Panc1 (cell line): ENCODE results near the gene JUND.

Experiments
- POLR2AphosphoS5 ChIP-seq: IDR thresholded peaks from 2 replicates; pipeline ENCODE4 v1.6.1; 2012; ENCODE audit warnings: mild to moderate bottlenecking, low read depth, low read length, moderate library complexity
- SIN3A ChIP-seq: IDR thresholded peaks from 2 replicates; pipeline ENCODE4 v1.6.1; 2012; ENCODE audit warnings: low read depth, mild to moderate bottlenecking, low read length, moderate library complexity, borderline replicate concordance; ENCODE audit not compliant: insufficient read depth
- TCF7L2 ChIP-seq: IDR thresholded peaks from 2 replicates; pipeline ENCODE4 v1.6.1; 2011; ENCODE audit warnings: mild to moderate bottlenecking, low read depth, low read length, inconsistent platforms
- TF ChIP-seq, protein P1 (sequence below): fragments of 450-650 bp; IDR thresholded peaks from 2 replicates; pipeline ENCODE4 v1.5.1; 2017; ENCODE audit warnings: mild to moderate bottlenecking
- TF ChIP-seq, protein P2 (sequence below), 2 experiments: IDR thresholded peaks; 2 replicates each; pipeline ENCODE4 v1.6.1; 2011 to 2012; ENCODE audit warnings: low read depth in 2 of 2, control low read depth in 1 of 2, low read length in 1 of 2, mild to moderate bottlenecking in 1 of 2, moderate library complexity in 1 of 2; ENCODE audit not compliant: insufficient read depth in 1 of 2

DNA sequence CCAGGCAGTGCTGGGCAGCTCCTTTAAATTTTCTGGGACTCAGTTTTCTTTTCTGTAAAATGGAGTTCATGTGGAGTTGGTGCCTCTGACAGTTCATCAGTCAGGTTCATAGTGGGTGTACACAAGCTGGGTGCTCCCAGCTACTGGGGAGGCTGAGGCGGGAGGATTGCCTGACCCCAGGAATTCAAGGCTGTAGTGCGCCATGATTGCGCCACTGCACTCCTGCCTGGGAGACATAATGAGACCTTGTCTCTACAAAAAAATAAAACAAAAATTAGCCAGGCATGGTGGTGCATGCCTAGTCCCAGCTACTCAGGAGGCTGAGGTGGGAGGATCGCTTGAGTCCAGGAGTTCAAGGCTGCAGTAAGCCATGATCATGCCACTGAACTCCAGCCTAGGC, 28.3 kb downstream of the JUND start:
- TF ChIP-seq, protein P1, sequence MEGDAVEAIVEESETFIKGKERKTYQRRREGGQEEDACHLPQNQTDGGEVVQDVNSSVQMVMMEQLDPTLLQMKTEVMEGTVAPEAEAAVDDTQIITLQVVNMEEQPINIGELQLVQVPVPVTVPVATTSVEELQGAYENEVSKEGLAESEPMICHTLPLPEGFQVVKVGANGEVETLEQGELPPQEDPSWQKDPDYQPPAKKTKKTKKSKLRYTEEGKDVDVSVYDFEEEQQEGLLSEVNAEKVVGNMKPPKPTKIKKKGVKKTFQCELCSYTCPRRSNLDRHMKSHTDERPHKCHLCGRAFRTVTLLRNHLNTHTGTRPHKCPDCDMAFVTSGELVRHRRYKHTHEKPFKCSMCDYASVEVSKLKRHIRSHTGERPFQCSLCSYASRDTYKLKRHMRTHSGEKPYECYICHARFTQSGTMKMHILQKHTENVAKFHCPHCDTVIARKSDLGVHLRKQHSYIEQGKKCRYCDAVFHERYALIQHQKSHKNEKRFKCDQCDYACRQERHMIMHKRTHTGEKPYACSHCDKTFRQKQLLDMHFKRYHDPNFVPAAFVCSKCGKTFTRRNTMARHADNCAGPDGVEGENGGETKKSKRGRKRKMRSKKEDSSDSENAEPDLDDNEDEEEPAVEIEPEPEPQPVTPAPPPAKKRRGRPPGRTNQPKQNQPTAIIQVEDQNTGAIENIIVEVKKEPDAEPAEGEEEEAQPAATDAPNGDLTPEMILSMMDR: no peak
- no peak for TF ChIP-seq POLR2AphosphoS5
- no peak for TF ChIP-seq SIN3A
- TF ChIP-seq, protein P2, sequence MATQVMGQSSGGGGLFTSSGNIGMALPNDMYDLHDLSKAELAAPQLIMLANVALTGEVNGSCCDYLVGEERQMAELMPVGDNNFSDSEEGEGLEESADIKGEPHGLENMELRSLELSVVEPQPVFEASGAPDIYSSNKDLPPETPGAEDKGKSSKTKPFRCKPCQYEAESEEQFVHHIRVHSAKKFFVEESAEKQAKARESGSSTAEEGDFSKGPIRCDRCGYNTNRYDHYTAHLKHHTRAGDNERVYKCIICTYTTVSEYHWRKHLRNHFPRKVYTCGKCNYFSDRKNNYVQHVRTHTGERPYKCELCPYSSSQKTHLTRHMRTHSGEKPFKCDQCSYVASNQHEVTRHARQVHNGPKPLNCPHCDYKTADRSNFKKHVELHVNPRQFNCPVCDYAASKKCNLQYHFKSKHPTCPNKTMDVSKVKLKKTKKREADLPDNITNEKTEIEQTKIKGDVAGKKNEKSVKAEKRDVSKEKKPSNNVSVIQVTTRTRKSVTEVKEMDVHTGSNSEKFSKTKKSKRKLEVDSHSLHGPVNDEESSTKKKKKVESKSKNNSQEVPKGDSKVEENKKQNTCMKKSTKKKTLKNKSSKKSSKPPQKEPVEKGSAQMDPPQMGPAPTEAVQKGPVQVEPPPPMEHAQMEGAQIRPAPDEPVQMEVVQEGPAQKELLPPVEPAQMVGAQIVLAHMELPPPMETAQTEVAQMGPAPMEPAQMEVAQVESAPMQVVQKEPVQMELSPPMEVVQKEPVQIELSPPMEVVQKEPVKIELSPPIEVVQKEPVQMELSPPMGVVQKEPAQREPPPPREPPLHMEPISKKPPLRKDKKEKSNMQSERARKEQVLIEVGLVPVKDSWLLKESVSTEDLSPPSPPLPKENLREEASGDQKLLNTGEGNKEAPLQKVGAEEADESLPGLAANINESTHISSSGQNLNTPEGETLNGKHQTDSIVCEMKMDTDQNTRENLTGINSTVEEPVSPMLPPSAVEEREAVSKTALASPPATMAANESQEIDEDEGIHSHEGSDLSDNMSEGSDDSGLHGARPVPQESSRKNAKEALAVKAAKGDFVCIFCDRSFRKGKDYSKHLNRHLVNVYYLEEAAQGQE (IDR thresholded peaks at IDR 0.05; ENCODE audit: insufficient read depth in 1 of 2, low read depth in 2 of 2, low read length in 1 of 2): no peak
- no peak for TF ChIP-seq TCF7L2
